ENCODE measurements around the gene LYPD6B.

LYPD6B gene

GRCh38 chr2:149148194-149149006, 109.9 kb downstream of the LYPD6B start:
- Histone ChIP-seq H3K4me1 (ENCODE audit: insufficient read depth, poor library complexity, severe bottlenecking) (no peaks in the 10 kb centered on the region), H3K4me3 (ENCODE audit: severe bottlenecking) (no peak overlapping the region), H3K36me3 (ENCODE audit: low read depth) (no peaks in the 10 kb centered on the region), H3K9me3 (ENCODE audit: severe bottlenecking) (no peaks in the 10 kb centered on the region), H3K27ac (ENCODE audit: poor library complexity, severe bottlenecking) (no peak overlapping the region), H3K27me3 (ENCODE audit: insufficient read depth, poor library complexity, severe bottlenecking) (no peaks in the 10 kb centered on the region)
- ATAC-seq (ENCODE audit: low read depth) (no peak), DNase-seq (ENCODE audit: low spot score) (no peak)
- no peak for TF ChIP-seq CTCF (IDR thresholded peaks at IDR 0.05; ENCODE audit: poor library complexity, severe bottlenecking)

GRCh38 chr2:149149007-149149297, 110.5 kb downstream of the LYPD6B start:
- no peaks in the 10 kb centered on the region for H3K9me3 ChIP-seq (ENCODE audit: severe bottlenecking)
- ATAC-seq (ENCODE audit: low read depth) (no peak), DNase-seq (ENCODE audit: low spot score) (no peak)
- H3K27me3 ChIP-seq (ENCODE audit: insufficient read depth, poor library complexity, severe bottlenecking): no peaks in the 10 kb centered on the region
- no peak overlapping the region for H3K27ac ChIP-seq (ENCODE audit: poor library complexity, severe bottlenecking)
- no peak overlapping the region for H3K4me3 ChIP-seq (ENCODE audit: severe bottlenecking)
- TF ChIP-seq CTCF (IDR thresholded peaks at IDR 0.05; ENCODE audit: poor library complexity, severe bottlenecking): no peak
- H3K36me3 ChIP-seq (ENCODE audit: low read depth): no peaks in the 10 kb centered on the region
- no peaks in the 10 kb centered on the region for H3K4me1 ChIP-seq (ENCODE audit: insufficient read depth, poor library complexity, severe bottlenecking)

DNA sequence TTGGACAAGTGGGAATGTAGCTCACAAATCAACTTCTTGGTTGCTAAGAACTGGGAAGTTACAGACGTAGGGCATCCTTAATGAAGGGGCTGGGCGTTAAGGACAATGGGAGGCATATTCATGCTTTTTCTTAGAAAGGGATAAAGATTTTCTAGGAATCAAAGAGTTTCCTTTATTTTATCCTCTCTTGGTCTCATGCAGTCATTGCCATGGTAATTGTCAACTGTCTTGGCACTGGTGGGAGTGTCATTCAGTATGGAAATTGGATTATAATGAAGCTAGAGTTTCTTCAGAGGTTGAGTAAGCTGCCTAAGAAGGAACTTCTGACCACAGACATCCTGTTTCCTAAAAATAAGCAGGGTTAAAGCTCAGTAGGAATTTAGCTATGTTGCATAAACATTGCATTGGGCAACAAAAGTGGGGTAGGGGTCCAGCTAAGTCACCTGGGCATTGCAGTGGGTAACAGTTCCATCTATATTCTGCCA, 114.0 kb downstream of the LYPD6B start:
- DNase-seq (ENCODE audit: low spot score) (no peak), ATAC-seq (ENCODE audit: low read depth) (no peak)
- no peak overlapping the region for H3K4me3 ChIP-seq (ENCODE audit: severe bottlenecking)
- H3K27ac ChIP-seq (ENCODE audit: poor library complexity, severe bottlenecking): no peak overlapping the region
- H3K27me3 ChIP-seq (ENCODE audit: insufficient read depth, poor library complexity, severe bottlenecking): no peaks in the 10 kb centered on the region
- H3K9me3 ChIP-seq (ENCODE audit: severe bottlenecking): no peaks in the 10 kb centered on the region
- no peaks in the 10 kb centered on the region for H3K4me1 ChIP-seq (ENCODE audit: insufficient read depth, poor library complexity, severe bottlenecking)
- H3K36me3 ChIP-seq (ENCODE audit: low read depth): no peaks in the 10 kb centered on the region
- TF ChIP-seq CTCF (IDR thresholded peaks at IDR 0.05; ENCODE audit: poor library complexity, severe bottlenecking): no peak

DNA sequence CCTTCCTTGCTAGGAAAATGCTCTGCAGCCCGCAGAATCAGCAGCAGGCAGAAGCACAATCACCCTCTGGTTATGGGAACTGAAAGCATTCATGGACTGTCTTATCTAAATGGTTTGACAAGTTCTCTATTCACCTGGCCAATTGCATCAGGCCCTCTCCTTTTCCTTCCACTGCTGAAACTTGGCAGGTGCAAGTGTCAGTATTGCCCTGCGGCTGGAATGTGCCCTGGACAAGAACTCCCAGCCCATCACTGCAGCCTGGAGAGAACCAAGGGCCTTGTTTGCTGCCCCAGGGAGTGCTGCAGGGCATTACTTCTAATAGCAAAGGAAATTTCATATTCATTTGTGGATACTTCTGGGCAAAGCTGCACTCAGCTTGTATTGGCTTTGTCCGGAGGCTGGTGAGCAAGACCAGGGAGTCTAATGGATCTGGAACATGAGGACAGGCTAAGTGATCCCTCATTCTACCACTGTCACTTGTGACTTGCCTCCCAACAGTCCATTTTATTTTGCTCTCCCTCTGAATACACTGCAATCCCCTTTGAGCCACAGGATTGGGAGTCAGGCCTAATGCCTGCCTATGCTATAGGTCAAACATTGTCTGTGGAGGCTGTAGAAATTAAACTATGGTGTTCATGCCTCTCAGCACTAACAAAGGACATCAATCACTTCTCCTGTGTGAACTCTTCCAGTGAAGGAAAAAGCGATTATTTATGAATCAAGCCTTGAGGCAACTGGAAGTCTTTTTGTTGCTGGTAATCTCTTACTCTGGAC, 116.9 kb downstream of the LYPD6B start:
- Histone ChIP-seq H3K27ac (ENCODE audit: poor library complexity, severe bottlenecking) (no peak overlapping the region), H3K9me3 (ENCODE audit: severe bottlenecking) (no peaks in the 10 kb centered on the region), H3K4me3 (ENCODE audit: severe bottlenecking) (no peak overlapping the region), H3K27me3 (ENCODE audit: insufficient read depth, poor library complexity, severe bottlenecking) (no peaks in the 10 kb centered on the region), H3K4me1 (ENCODE audit: insufficient read depth, poor library complexity, severe bottlenecking) (no peaks in the 10 kb centered on the region), H3K36me3 (ENCODE audit: low read depth) (no peaks in the 10 kb centered on the region)
- no peak for TF ChIP-seq CTCF (IDR thresholded peaks at IDR 0.05; ENCODE audit: poor library complexity, severe bottlenecking)
- no peak for DNase-seq (ENCODE audit: low spot score)
- no peak for ATAC-seq (ENCODE audit: low read depth)

DNA sequence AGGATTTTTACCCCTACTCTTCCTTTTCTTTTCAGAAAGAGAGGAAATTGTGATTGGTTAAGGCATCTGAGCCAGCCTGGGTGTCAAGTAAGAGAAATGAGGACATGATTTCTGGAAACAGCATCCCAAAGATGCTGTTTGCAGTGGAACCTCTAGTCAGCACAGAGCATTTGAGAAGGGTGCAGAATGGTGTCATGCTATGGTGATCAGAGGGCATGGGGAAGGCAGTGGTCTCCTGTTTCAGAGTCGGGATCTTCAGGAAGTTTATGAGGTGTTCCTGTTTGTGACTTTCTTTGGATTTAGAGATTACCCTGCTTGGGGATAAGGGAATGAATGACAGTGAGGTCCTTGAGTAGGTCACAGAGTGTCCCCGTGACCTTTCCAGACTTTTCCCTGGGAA, 117.5 kb downstream of the LYPD6B start:
- no peak overlapping the region for H3K4me3 ChIP-seq (ENCODE audit: severe bottlenecking)

More for the DNA sequence above, 117.5 kb downstream of the LYPD6B start:
- Histone ChIP-seq H3K27ac (ENCODE audit: poor library complexity, severe bottlenecking) (no peak overlapping the region), H3K27me3 (ENCODE audit: insufficient read depth, poor library complexity, severe bottlenecking) (no peaks in the 10 kb centered on the region), H3K36me3 (ENCODE audit: low read depth) (no peaks in the 10 kb centered on the region), H3K4me1 (ENCODE audit: insufficient read depth, poor library complexity, severe bottlenecking) (no peaks in the 10 kb centered on the region), H3K9me3 (ENCODE audit: severe bottlenecking) (no peaks in the 10 kb centered on the region)
- DNase-seq (ENCODE audit: low spot score) (no peak), ATAC-seq (ENCODE audit: low read depth) (no peak)
- no peak for TF ChIP-seq CTCF (IDR thresholded peaks at IDR 0.05; ENCODE audit: poor library complexity, severe bottlenecking)
